ENCODE results near the gene NRP2.

DNA sequence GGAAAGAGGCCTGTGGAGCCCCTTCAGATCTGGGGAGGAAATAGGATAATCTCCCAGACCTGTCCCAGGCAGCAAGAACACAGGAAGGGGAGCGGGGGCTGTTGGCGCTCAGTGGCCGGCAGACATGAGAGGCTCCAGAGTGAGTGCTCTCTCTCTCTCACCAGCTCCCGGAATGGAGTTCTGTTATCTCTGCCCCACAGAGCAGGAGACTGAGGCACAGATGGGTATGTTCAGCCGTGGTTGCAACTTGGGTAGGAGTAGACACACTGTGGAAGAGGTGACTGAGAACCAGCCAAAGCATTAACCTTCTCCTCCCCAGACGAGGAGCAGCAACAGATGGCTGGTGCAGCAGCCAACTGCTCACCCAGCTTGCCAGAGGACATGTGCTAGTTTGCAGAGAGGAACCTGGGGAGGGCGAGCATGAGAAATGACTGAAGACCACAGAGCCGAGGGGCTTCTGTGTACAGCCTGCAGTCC lies 82.0 kb downstream of the NRP2 start:
- TF ChIP-seq GATA3 (IDR thresholded peaks at IDR 0.05; ENCODE audit: low read depth, low read length) (no peak), GATA2 (IDR thresholded peaks at IDR 0.05; ENCODE audit: low read depth, low read length) (no peak)
